ENCODE data around the gene SPPL3. TPM values are rescaled to one million over a fixed set of nuclear protein-coding genes. Genes with fewer than 3 reads are reported as not detected.

The SPPL3 gene
- total RNA-seq, 4 donors from 2014 or later, result 25.7 to 37.5 (median 34.7) TPM

GRCh38 chr12:120814903-120815429 lies 89.2 kb downstream of the SPPL3 start:
- WGBS, 2 donors, result 43 to 44% methylated on average over 1 of the region's 1 CpG
- no peaks in the 10 kb centered on the region for H3K36me3 ChIP-seq
- H3K27me3 ChIP-seq, result no peaks in the 10 kb centered on the region
- H3K4me3 ChIP-seq (replicated peaks in 1 of 3), result no peak overlapping the region
- TF ChIP-seq, protein P1, sequence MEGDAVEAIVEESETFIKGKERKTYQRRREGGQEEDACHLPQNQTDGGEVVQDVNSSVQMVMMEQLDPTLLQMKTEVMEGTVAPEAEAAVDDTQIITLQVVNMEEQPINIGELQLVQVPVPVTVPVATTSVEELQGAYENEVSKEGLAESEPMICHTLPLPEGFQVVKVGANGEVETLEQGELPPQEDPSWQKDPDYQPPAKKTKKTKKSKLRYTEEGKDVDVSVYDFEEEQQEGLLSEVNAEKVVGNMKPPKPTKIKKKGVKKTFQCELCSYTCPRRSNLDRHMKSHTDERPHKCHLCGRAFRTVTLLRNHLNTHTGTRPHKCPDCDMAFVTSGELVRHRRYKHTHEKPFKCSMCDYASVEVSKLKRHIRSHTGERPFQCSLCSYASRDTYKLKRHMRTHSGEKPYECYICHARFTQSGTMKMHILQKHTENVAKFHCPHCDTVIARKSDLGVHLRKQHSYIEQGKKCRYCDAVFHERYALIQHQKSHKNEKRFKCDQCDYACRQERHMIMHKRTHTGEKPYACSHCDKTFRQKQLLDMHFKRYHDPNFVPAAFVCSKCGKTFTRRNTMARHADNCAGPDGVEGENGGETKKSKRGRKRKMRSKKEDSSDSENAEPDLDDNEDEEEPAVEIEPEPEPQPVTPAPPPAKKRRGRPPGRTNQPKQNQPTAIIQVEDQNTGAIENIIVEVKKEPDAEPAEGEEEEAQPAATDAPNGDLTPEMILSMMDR (IDR thresholded peaks at IDR 0.05), result no peak
- no peak for TF ChIP-seq POLR2A (IDR thresholded peaks at IDR 0.05)
- peaks cover 7 to 16% of the 10 kb centered on the region in 2 donors for H3K4me1 ChIP-seq
- no peak for DNase-seq
- intact Hi-C loops (cut with DNase I), result no loop called here
- no peaks in the 10 kb centered on the region for H3K9me3 ChIP-seq
- H3K27ac ChIP-seq, result no peak overlapping the region

- intact Hi-C loops (cut with DNase I), result no loop called here
- peak; percentile 25 to 40 for DNase-seq
- H3K4me1 ChIP-seq, result peaks cover 7 to 16% of the 10 kb centered on the region in 2 donors
- 46 to 71% methylated on average over 2 of the region's 2 CpGs for WGBS, 2 donors
- H3K27me3 ChIP-seq, result no peaks in the 10 kb centered on the region
- no peak for TF ChIP-seq POLR2A (IDR thresholded peaks at IDR 0.05)
- no peaks in the 10 kb centered on the region for H3K36me3 ChIP-seq
- H3K9me3 ChIP-seq, result no peaks in the 10 kb centered on the region
- H3K4me3 ChIP-seq (replicated peaks in 1 of 3), result no peak overlapping the region
- H3K27ac ChIP-seq, result no peak overlapping the region
These were observed 89.8 kb downstream of the SPPL3 start for GRCh38 chr12:120814203-120814902.

- Histone ChIP-seq H3K9me3 (no peaks in the 10 kb centered on the region), H3K27ac (no peak overlapping the region), H3K36me3 (no peaks in the 10 kb centered on the region), H3K4me3 (replicated peaks in 1 of 3) (no peak overlapping the region), H3K4me1 (peaks cover 7 to 16% of the 10 kb centered on the region in 2 donors), H3K27me3 (no peaks in the 10 kb centered on the region)
- DNase-seq, result no peak
- 98 to 100% methylated on average over 2 of the region's 2 CpGs for WGBS, 2 donors
- intact Hi-C loops (cut with DNase I), result no loop called here
- TF ChIP-seq POLR2A (IDR thresholded peaks at IDR 0.05), result no peak
- TF ChIP-seq, protein P1 (IDR thresholded peaks at IDR 0.05), result no peak
These were observed 90.5 kb downstream of the SPPL3 start for GRCh38 chr12:120813588-120814153.

DNA sequence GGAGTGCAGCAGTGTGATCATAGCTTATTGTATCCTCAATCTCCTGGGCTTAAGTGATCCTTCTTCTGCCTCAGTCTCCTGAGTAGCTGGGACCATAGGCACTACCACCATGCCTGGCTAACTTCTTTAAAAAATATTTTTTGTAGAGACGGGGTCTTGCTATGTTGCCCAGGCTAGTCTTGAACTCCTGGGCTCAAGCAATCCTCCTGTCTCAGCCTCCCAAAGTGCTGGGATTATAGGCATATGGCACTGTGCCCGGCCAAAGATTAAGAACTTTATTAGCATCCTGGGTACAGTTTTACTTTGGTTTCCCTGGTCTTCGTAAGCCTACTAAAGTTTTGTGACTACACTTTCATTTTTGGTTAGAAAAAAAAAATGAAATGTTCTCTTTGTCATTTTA lies 94.1 kb downstream of the SPPL3 start:
- Histone ChIP-seq H3K4me3 (replicated peaks in 1 of 3) (no peak overlapping the region), H3K27ac (no peak overlapping the region), H3K27me3 (no peaks in the 10 kb centered on the region), H3K4me1 (peaks cover 5 to 14% of the 10 kb centered on the region in 2 donors), H3K36me3 (no peaks in the 10 kb centered on the region), H3K9me3 (no peaks in the 10 kb centered on the region)
- intact Hi-C loops (cut with DNase I), result no loop called here
- no peak for TF ChIP-seq POLR2A (IDR thresholded peaks at IDR 0.05)
- TF ChIP-seq, protein P1 (IDR thresholded peaks at IDR 0.05), result no peak
- 94 to 96% methylated on average over 3 of the region's 3 CpGs for WGBS, 2 donors
- no peak for DNase-seq

- Histone ChIP-seq H3K27ac (no peak overlapping the region), H3K27me3 (no peaks in the 10 kb centered on the region), H3K9me3 (no peaks in the 10 kb centered on the region), H3K4me1 (no peaks in the 10 kb centered on the region), H3K4me3 (replicated peaks in 1 of 3) (no peak overlapping the region), H3K36me3 (no peaks in the 10 kb centered on the region)
- no peak for TF ChIP-seq POLR2A (IDR thresholded peaks at IDR 0.05)
- TF ChIP-seq, protein P1 (IDR thresholded peaks at IDR 0.05), result no peak
- no peak for DNase-seq
- intact Hi-C loops (cut with DNase I), result no loop called here
These were observed 99.7 kb downstream of the SPPL3 start for GRCh38 chr12:120804428-120804827.
